ENCODE results near the gene FUOM.

GRCh38 chr10:133358925-133359310 lies 1.1 kb upstream of the FUOM start:
- TF ChIP-seq DIDO1 (tag; IDR thresholded peaks at IDR 0.05; ENCODE audit: low read depth): no peak
- TF ChIP-seq SIX5 (IDR thresholded peaks at IDR 0.05; ENCODE audit: borderline replicate concordance in 1 of 2, insufficient read depth in 1 of 2, low read depth in 1 of 2, low read length in 2 of 2): no peak
- TF ChIP-seq NR1H2 (CRISPR knock-in tag; IDR thresholded peaks at IDR 0.05): no peak

All from K562 (cell line).